ENCODE results near the gene MCC.

DNA sequence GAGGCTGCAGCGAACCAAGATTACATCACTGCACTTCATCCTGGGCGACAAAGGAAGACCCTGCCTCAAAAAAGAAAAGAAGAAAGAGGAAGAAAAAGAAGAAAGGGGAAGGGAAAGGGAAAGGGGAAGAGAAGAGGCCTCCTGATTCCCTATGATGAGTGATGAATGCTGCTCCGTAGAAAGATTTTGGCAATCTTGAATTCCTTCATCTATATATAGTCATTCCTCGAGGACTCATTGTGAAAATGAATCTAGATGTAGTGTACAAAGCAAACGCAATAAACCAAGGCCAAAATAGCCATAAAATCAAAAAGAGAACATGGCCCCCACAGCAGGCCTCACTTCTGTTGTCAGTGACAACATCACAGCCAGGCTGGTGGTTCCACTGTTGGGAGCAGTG, 293.7 kb downstream of the MCC start:
- TF ChIP-seq, protein P1, sequence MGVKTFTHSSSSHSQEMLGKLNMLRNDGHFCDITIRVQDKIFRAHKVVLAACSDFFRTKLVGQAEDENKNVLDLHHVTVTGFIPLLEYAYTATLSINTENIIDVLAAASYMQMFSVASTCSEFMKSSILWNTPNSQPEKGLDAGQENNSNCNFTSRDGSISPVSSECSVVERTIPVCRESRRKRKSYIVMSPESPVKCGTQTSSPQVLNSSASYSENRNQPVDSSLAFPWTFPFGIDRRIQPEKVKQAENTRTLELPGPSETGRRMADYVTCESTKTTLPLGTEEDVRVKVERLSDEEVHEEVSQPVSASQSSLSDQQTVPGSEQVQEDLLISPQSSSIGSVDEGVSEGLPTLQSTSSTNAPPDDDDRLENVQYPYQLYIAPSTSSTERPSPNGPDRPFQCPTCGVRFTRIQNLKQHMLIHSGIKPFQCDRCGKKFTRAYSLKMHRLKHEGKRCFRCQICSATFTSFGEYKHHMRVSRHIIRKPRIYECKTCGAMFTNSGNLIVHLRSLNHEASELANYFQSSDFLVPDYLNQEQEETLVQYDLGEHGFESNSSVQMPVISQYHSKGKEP (tag by site-specific recombination; IDR thresholded peaks at IDR 0.05): no peak
- TF ChIP-seq, protein P2, sequence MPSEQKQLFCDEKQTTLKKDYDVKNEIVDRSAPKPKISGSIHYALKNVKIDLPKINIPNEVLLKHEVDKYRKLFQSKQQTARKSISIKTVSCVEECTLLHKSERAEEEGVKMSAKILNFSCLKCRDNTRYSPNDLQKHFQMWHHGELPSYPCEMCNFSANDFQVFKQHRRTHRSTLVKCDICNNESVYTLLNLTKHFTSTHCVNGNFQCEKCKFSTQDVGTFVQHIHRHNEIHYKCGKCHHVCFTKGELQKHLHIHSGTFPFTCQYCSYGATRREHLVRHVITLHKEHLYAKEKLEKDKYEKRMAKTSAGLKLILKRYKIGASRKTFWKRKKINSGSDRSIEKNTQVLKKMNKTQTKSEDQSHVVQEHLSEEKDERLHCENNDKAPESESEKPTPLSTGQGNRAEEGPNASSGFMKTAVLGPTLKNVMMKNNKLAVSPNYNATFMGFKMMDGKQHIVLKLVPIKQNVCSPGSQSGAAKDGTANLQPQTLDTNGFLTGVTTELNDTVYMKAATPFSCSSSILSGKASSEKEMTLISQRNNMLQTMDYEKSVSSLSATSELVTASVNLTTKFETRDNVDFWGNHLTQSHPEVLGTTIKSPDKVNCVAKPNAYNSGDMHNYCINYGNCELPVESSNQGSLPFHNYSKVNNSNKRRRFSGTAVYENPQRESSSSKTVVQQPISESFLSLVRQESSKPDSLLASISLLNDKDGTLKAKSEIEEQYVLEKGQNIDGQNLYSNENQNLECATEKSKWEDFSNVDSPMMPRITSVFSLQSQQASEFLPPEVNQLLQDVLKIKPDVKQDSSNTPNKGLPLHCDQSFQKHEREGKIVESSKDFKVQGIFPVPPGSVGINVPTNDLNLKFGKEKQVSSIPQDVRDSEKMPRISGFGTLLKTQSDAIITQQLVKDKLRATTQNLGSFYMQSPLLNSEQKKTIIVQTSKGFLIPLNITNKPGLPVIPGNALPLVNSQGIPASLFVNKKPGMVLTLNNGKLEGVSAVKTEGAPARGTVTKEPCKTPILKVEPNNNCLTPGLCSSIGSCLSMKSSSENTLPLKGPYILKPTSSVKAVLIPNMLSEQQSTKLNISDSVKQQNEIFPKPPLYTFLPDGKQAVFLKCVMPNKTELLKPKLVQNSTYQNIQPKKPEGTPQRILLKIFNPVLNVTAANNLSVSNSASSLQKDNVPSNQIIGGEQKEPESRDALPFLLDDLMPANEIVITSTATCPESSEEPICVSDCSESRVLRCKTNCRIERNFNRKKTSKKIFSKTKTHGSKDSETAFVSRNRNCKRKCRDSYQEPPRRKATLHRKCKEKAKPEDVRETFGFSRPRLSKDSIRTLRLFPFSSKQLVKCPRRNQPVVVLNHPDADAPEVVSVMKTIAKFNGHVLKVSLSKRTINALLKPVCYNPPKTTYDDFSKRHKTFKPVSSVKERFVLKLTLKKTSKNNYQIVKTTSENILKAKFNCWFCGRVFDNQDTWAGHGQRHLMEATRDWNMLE (tag by site-specific recombination; conservative IDR thresholded peaks at IDR 0.05; ENCODE audit: low read depth): no peak
- TF ChIP-seq, protein P3, sequence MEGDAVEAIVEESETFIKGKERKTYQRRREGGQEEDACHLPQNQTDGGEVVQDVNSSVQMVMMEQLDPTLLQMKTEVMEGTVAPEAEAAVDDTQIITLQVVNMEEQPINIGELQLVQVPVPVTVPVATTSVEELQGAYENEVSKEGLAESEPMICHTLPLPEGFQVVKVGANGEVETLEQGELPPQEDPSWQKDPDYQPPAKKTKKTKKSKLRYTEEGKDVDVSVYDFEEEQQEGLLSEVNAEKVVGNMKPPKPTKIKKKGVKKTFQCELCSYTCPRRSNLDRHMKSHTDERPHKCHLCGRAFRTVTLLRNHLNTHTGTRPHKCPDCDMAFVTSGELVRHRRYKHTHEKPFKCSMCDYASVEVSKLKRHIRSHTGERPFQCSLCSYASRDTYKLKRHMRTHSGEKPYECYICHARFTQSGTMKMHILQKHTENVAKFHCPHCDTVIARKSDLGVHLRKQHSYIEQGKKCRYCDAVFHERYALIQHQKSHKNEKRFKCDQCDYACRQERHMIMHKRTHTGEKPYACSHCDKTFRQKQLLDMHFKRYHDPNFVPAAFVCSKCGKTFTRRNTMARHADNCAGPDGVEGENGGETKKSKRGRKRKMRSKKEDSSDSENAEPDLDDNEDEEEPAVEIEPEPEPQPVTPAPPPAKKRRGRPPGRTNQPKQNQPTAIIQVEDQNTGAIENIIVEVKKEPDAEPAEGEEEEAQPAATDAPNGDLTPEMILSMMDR (tag by site-specific recombination; IDR thresholded peaks at IDR 0.05): no peak
- TF ChIP-seq SETDB1 (IDR thresholded peaks at IDR 0.05; ENCODE audit: insufficient read length, low read length): no peak
- TF ChIP-seq TCF7L2 (IDR thresholded peaks at IDR 0.05; ENCODE audit: borderline replicate concordance, low read depth, low read length): no peak
- TF ChIP-seq, protein P4, sequence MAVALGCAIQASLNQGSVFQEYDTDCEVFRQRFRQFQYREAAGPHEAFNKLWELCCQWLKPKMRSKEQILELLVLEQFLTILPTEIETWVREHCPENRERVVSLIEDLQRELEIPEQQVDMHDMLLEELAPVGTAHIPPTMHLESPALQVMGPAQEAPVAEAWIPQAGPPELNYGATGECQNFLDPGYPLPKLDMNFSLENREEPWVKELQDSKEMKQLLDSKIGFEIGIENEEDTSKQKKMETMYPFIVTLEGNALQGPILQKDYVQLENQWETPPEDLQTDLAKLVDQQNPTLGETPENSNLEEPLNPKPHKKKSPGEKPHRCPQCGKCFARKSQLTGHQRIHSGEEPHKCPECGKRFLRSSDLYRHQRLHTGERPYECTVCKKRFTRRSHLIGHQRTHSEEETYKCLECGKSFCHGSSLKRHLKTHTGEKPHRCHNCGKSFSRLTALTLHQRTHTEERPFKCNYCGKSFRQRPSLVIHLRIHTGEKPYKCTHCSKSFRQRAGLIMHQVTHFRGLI (tag by site-specific recombination; IDR thresholded peaks at IDR 0.05): no peak
- TF ChIP-seq ZNF211 (tag by site-specific recombination; IDR thresholded peaks at IDR 0.05; ENCODE audit: low read depth): no peak
